SK-N-SH (cell line): Measurements from ENCODE around the gene MAP4.

Experiments
- CHD2 ChIP-seq: fragments of 150-350 bp; IDR thresholded peaks from 2 replicates; pipeline ENCODE4 v1.6.1; 2018; ENCODE audit warnings: low read length; ENCODE audit not compliant: partially characterized antibody
- EP300 ChIP-seq, 2 experiments: IDR thresholded peaks; 2 replicates each; pipeline versions ENCODE4 v1.4.0 to v1.6.1; 2012; ENCODE audit warnings: borderline replicate concordance in 1 of 2, low read depth in 1 of 2, low read length in 1 of 2
- FOSL2 ChIP-seq: IDR thresholded peaks from 2 replicates; pipeline ENCODE4 v1.4.0; 2012; ENCODE audit warnings: low read depth, mild to moderate bottlenecking, moderate library complexity, borderline replicate concordance
- GABPA ChIP-seq: IDR thresholded peaks from 2 replicates; pipeline ENCODE4 v1.4.0; 2012; ENCODE audit warnings: low read depth, mild to moderate bottlenecking
- NFIC ChIP-seq: IDR thresholded peaks from 2 replicates; pipeline ENCODE4 v1.4.0; 2012; ENCODE audit warnings: borderline replicate concordance
- POLR2AphosphoS5 ChIP-seq: IDR thresholded peaks from 2 replicates; pipeline ENCODE4 v1.6.1; 2012; ENCODE audit warnings: low read depth, low read length
- RAD21 ChIP-seq: IDR thresholded peaks from 2 replicates; pipeline ENCODE4 v1.6.1; 2012; ENCODE audit warnings: mild to moderate bottlenecking, low read length
- TAF1 ChIP-seq: IDR thresholded peaks from 2 replicates; pipeline ENCODE4 v1.6.1; 2012; ENCODE audit warnings: low read depth, mild to moderate bottlenecking, low read length, moderate library complexity, borderline replicate concordance
- TF ChIP-seq, protein P1 (sequence below): fragments of 200-600 bp; sonication (generic); IDR thresholded peaks from 2 replicates; pipeline ENCODE4 v1.6.1; 2017; ENCODE audit warnings: antibody characterized with exemption, mild to moderate bottlenecking, moderate library complexity

DNA sequence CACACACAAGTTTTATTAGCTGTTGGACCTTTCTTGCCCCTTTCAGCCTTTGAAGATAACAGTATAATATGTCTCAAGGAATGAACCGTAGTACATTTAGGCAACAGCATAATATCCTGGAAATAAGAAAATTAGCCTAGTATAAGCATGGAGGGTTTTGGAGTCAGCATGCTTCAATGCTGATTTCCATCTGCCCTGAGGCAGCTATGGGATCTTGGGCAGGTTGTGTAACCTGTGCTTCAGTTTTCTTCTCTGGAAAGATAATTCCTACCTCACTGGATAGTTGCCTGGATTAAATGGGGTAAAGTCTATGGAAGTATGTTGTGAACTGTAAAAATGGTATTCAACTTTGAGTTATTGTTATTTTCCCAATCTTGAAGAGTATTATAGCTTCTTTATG is 211.6 kb downstream of the MAP4 start:
- TF ChIP-seq, protein P1, sequence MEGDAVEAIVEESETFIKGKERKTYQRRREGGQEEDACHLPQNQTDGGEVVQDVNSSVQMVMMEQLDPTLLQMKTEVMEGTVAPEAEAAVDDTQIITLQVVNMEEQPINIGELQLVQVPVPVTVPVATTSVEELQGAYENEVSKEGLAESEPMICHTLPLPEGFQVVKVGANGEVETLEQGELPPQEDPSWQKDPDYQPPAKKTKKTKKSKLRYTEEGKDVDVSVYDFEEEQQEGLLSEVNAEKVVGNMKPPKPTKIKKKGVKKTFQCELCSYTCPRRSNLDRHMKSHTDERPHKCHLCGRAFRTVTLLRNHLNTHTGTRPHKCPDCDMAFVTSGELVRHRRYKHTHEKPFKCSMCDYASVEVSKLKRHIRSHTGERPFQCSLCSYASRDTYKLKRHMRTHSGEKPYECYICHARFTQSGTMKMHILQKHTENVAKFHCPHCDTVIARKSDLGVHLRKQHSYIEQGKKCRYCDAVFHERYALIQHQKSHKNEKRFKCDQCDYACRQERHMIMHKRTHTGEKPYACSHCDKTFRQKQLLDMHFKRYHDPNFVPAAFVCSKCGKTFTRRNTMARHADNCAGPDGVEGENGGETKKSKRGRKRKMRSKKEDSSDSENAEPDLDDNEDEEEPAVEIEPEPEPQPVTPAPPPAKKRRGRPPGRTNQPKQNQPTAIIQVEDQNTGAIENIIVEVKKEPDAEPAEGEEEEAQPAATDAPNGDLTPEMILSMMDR, result no peak
- no peak for TF ChIP-seq EP300 (IDR thresholded peaks at IDR 0.05; ENCODE audit: borderline replicate concordance in 1 of 2, low read depth in 1 of 2, low read length in 1 of 2)
- TF ChIP-seq POLR2AphosphoS5, result no peak
- TF ChIP-seq CHD2, result no peak
- no peak for TF ChIP-seq NFIC
- TF ChIP-seq GABPA, result no peak
- no peak for TF ChIP-seq FOSL2
- TF ChIP-seq RAD21, result no peak
- no peak for TF ChIP-seq TAF1
